Aorta (tissue), 5 donors: Measurements from ENCODE around the gene SLC4A8. TPM values are rescaled to one million over a fixed set of nuclear protein-coding genes. Genes with fewer than 3 reads are reported as not detected.
"Not testable (repeated sequence)": the region's sequence is repeated elsewhere in the genome, so short reads cannot be mapped to it uniquely, and the experiment has no call there.

Experiments used
- ATAC-seq: fragments of 200-7000 bp; cut with Tn5 transposase; one replicate; pipeline ENCODE4 v1.9.1; 2022; ENCODE audit warnings: moderate library complexity; ENCODE audit not compliant: low FRiP score
- DNase-seq, 2 donors: peaks; one replicate each; pipeline ENCODE4 v3.0.0-alpha.2; 2020
- H3K27ac ChIP-seq, 2 donors: one replicate each; pipeline ENCODE4 v1.5.1; 2013; ENCODE audit warnings: low read length in 2 of 2, mild to moderate bottlenecking in 2 of 2, moderate library complexity in 2 of 2, control low read depth in 1 of 2, inconsistent platforms in 1 of 2, low read depth in 1 of 2
- H3K27me3 ChIP-seq, 2 donors: one replicate each; pipeline ENCODE4 v1.6.1; 2013; ENCODE audit warnings: control low read depth in 1 of 2, low read length in 1 of 2, mild to moderate bottlenecking in 1 of 2, moderate library complexity in 1 of 2; ENCODE audit not compliant: insufficient read depth in 2 of 2, control insufficient read depth in 1 of 2
- H3K36me3 ChIP-seq, 2 donors: one replicate each; pipeline ENCODE4 v1.6.1; 2013; ENCODE audit warnings: control low read depth in 1 of 2, low read length in 1 of 2, mild to moderate bottlenecking in 1 of 2; ENCODE audit not compliant: insufficient read depth in 2 of 2, control insufficient read depth in 1 of 2
- H3K4me1 ChIP-seq, 2 donors: one replicate each; pipeline ENCODE4 v1.6.1; 2013; ENCODE audit warnings: low read length in 2 of 2, control low read depth in 1 of 2, mild to moderate bottlenecking in 1 of 2, moderate library complexity in 1 of 2; ENCODE audit not compliant: insufficient read depth in 2 of 2, control insufficient read depth in 1 of 2
- H3K4me3 ChIP-seq, 2 donors: one replicate each; pipeline ENCODE4 v1.5.1; 2013; ENCODE audit warnings: low read length in 2 of 2, control low read depth in 1 of 2, mild to moderate bottlenecking in 1 of 2
- H3K9me3 ChIP-seq: one replicate; pipeline ENCODE4 v1.6.1; 2013; ENCODE audit warnings: mild to moderate bottlenecking, low read length; ENCODE audit not compliant: control insufficient read depth
- WGBS, 2 donors: extraction: QIAGEN DNeasy Blood & Tissue Kit; methylation state at CpG; one replicate each; pipeline ENCODE4 v1.1.7; 2013; 5-methylcytosine and 5-hydroxymethylcytosine counted together
- intact Hi-C, 2 donors: fragments of 100-400 bp; cut with DNase I; formaldehyde crosslinking; loops; one replicate each; pipeline versions ENCODE4 v1.14.2 to v1.15.0; 2022
- polyA plus RNA-seq, 2 donors: library from polyadenylated mRNA; stranded (reverse); fragments of 200-250 nt; gene quantifications; one replicate each; pipeline ENCODE4 v1.2.3, GENCODE V29; 2013
- total RNA-seq, 2 donors: library from RNA; stranded (reverse); fragmentation: NEBNext Ultra II Directional; extraction: Animal tissue kit (Norgen Biotek cat#: 25700); gene quantifications; one replicate each; pipeline ENCODE4 v1.2.1, GENCODE V29; 2021
- donor health status: healthy with polysubstance abuse.
- donor health status: Bipolar disorder and iron deficiency.
- donor health status: DM: no; HTN: no; CAD: no.
- donor health status: DM: no; HTN: no; CAD: no.
- donor health status: DM: yes; HTN: yes; CAD: no.

Gene SLC4A8
- total and polyA plus RNA-seq, 4 donors: 0.36 to 6.1 (median 2.3) TPM

DNA sequence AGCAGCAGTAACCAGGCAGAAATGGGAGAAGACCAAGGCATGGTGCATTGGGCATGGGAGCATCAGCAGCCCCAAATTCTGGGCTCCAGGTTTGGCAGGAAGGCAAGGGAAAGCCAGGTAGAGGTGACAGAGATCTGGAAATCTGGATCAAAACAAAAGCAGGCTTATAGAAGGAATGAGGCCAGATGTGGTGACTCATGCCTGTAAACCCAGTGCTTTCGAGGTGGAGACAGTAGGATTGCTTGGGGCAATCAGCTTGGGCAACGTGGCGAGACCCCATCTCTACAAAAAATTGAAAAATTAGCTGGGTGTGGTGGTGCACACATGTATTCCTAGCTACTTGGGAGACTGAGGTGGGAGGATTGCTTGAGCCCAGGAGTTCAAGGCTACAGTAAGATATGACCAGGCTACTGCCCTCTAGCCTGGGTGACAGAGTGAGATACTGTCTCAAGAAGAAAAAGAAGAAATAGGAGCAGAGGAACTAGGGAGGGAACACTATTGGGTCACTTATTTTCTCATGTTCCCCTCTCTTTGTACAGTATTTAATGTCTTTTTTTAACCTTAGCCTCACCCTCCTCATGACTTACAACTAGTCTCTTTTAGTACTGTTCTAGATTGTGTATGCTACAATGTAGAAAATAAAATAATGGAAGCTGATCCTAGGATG is 25.1 kb downstream of the SLC4A8 start:
- H3K27ac ChIP-seq: no peak overlapping the region
- WGBS, 2 donors: 89 to 90% methylated on average over 3 of the region's 3 CpGs
- intact Hi-C loops: no loop called here
- H3K4me3 ChIP-seq: no peak overlapping the region
- H3K27me3 ChIP-seq: no peaks in the 10 kb centered on the region
- ATAC-seq (no peak), DNase-seq (no peak)
- no peaks in the 10 kb centered on the region for H3K4me1 ChIP-seq
- H3K36me3 ChIP-seq: no peaks in the 10 kb centered on the region
- no peaks in the 10 kb centered on the region for H3K9me3 ChIP-seq

DNA sequence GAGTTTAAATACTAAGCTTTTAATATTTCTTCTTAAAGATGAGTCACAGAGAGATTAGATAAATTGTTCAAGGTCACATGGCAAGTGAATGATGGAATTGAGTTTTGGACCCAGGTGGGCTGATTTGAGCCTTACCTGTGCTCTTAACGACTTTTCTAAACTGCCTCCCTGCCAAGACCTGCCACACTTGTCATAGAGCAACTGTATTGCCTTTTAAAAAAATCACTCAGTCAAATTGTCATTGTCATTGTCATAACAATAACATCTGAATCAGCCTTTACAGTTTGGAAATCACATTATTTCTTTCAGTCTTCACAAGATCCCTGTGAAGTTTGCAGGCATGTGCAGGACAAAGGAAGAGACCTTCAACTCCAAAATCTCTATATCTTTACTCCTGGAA is 25.7 kb downstream of the SLC4A8 start:
- ATAC-seq: no peak
- no peaks in the 10 kb centered on the region for H3K4me1 ChIP-seq
- no peaks in the 10 kb centered on the region for H3K27me3 ChIP-seq
- no peaks in the 10 kb centered on the region for H3K9me3 ChIP-seq
- WGBS, 2 donors: 68 to 87% methylated on average over 1 of the region's 1 CpG
- intact Hi-C loops: no loop called here
- H3K4me3 ChIP-seq: no peak overlapping the region
- no peak overlapping the region for H3K27ac ChIP-seq
- no peaks in the 10 kb centered on the region for H3K36me3 ChIP-seq
- DNase-seq: no peak

DNA sequence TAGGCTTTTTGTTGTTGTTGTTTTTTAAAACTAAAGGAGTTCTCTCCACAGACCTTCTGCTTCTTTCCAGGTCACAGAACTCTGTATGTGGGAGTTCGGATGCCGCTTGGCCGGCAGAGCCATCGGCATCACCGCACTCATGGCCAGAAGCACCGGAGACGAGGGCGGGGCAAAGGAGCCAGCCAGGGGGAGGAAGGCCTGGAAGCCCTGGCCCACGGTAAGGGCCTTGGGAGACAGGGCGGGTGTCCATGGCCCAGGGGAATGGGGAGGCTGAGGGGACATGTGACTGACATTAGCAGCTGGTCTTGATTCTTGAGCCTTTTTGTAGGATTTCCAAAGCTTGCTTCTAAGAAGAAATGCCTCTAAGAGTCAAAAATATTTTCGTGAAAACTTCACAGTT is 26.2 kb downstream of the SLC4A8 start:
- no peak for ATAC-seq
- H3K27me3 ChIP-seq: no peaks in the 10 kb centered on the region
- no peaks in the 10 kb centered on the region for H3K4me1 ChIP-seq
- 90 to 93% methylated on average over 11 of the region's 11 CpGs for WGBS, 2 donors
- H3K9me3 ChIP-seq: no peaks in the 10 kb centered on the region
- no peaks in the 10 kb centered on the region for H3K36me3 ChIP-seq
- intact Hi-C loops: no loop called here
- DNase-seq: no peak
- no peak overlapping the region for H3K27ac ChIP-seq
- no peak overlapping the region for H3K4me3 ChIP-seq

DNA sequence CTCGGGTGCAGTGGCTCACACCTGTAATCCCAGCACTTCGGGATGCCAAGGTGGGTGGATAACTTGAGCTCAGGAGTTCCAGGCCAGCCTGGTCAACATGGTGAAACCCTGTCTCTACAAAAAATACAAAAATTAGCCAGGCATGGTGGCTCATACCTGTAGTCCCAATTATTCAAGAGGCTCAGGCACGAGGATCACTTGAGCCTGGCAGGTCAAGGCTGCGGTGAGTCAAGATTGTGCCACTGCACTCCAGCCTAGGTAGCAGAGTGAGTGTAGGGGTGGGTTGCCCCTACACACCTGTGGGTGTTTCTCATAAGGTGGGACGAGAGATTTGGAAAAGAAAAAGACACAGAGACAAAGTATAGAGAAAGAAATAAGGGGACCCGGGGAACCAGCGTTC is 29.4 kb downstream of the SLC4A8 start:
- H3K27ac ChIP-seq, ATAC-seq, H3K36me3 ChIP-seq, DNase-seq, intact Hi-C loops, H3K4me3 ChIP-seq, H3K27me3 ChIP-seq, H3K9me3 ChIP-seq, H3K4me1 ChIP-seq: not testable (repeated sequence)
- 93 to 94% methylated on average over 5 to 7 of the region's 7 CpGs for WGBS, 2 donors

DNA sequence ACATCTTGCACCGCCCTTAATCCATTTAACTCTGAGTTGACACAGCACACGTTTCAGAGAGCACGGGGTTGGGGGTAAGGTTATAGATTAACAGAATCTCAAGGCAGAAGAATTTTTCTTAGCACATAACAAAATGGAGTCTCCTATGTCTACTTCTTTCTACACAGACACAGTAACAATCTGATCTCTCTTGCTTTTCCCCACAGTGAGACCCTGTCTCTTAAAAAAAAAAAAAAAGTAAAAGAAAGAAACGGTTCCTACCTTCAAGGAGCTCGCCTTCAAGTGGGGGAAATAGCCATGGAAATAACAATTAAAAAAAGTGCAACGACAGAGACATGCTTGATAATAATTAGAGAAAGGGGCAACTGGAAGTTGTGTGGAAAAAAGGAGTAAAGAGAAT is 30.4 kb downstream of the SLC4A8 start:
- H3K4me1 ChIP-seq, H3K4me3 ChIP-seq, H3K27me3 ChIP-seq, H3K36me3 ChIP-seq, intact Hi-C loops, H3K9me3 ChIP-seq, ATAC-seq, DNase-seq, H3K27ac ChIP-seq: not testable (repeated sequence)
- 80 to 81% methylated on average over 3 of the region's 6 CpGs for WGBS, 2 donors

DNA sequence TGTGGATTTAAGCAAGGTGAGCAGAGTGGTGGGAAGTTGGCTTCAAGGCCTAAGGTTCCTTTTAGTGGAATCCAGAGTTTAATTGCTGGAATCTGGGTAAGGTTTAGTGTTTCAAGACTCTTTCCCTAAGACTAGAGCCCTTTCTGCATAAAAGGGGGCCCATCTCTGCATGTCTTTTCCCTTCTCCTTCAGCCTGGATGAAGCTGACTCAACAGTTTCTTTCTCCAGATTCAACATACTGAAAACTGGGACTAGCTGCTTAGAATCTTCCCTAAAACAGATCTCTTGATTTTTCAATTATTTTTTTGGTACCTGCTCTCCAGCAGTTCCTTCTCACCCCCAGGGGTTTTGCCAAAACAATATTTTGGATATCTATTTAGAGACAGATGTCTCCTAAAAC is 34.0 kb downstream of the SLC4A8 start:
- no peak for ATAC-seq
- no peak for DNase-seq
- intact Hi-C loops: no loop called here
- Histone ChIP-seq H3K4me3 (no peak overlapping the region), H3K36me3 (no peaks in the 10 kb centered on the region), H3K27ac (no peak overlapping the region), H3K9me3 (no peaks in the 10 kb centered on the region), H3K4me1 (no peaks in the 10 kb centered on the region), H3K27me3 (no peaks in the 10 kb centered on the region)

DNA sequence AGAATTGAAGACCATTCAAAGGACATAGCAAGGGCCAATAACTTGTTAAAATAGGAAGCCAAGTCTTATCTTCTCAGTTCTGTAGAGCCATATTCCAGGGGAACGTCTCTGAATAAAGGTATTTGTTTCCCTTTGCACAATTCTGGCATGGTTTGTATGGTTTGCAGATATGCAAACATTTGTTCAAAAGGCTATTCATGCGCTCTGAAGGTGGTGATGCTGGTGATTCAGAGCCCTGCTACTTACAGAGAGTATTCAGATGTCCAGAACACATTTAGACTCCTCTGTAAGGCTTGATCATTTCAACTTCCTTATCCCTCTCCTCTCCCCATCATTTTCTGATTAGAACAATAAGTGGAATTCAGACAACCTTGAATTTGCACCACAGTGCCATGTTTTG is 35.9 kb downstream of the SLC4A8 start:
- DNase-seq (no peak), ATAC-seq (no peak)
- Histone ChIP-seq H3K27me3 (no peaks in the 10 kb centered on the region), H3K36me3 (no peaks in the 10 kb centered on the region), H3K4me1 (no peaks in the 10 kb centered on the region), H3K9me3 (no peaks in the 10 kb centered on the region), H3K27ac (no peak overlapping the region), H3K4me3 (no peak overlapping the region)
- 75 to 79% methylated on average over 2 of the region's 2 CpGs for WGBS, 2 donors
- intact Hi-C loops: no loop called here

DNA sequence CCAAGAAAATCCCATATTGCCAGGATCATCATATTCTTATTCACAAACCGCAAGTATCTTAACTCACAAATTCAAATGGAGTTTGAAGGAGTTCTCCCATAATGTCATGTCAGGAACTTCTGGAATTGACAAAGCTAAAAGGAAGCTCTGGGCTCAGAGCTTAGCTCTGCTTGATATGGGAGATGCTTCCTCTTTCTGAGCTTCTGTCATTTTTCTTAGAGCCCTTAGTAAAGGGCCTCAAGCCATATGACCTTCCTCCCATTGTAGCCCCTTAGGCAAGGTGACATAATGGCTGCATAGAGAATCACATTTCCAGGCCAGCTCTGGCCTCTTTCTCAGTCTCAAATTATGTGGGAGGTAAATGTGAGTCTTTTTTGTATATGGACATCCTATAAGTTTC is 40.9 kb downstream of the SLC4A8 start:
- Histone ChIP-seq H3K4me3 (no peak overlapping the region), H3K9me3 (no peaks in the 10 kb centered on the region), H3K36me3 (peaks cover 0 to 2% of the 10 kb centered on the region in 2 donors), H3K4me1 (no peaks in the 10 kb centered on the region), H3K27me3 (no peaks in the 10 kb centered on the region), H3K27ac (no peak overlapping the region)
- ATAC-seq (no peak), DNase-seq (no peak)
- intact Hi-C loops: no loop called here
- 94 to 100% methylated on average over 1 of the region's 1 CpG for WGBS, 2 donors

DNA sequence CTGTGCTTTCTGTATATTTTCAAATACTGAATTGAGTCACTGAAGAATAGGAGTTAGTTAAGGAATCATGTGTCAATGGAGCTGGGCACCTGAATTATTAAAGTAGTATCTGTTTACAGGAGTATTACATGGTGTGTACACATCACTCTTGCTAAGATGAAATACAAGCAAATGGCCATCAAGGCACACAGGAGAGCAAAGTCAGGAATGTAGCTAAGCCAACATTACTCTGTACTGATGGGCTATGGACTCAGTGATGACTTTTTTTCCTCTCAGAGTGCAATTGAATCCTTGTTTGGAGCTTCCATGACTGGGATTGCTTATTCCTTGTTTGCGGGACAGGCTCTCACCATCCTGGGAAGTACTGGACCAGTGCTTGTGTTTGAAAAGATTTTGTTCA is 45.5 kb downstream of the SLC4A8 start:
- no peaks in the 10 kb centered on the region for H3K9me3 ChIP-seq
- 96 to 100% methylated on average over 1 of the region's 1 CpG for WGBS, 2 donors

More for the DNA sequence above, 45.5 kb downstream of the SLC4A8 start:
- peaks cover 0 to 2% of the 10 kb centered on the region in 2 donors for H3K36me3 ChIP-seq
- ATAC-seq (no peak), DNase-seq (no peak)
- H3K4me3 ChIP-seq: no peak overlapping the region
- H3K4me1 ChIP-seq: no peaks in the 10 kb centered on the region
- intact Hi-C loops: no loop called here
- H3K27ac ChIP-seq: no peak overlapping the region
- H3K27me3 ChIP-seq: no peaks in the 10 kb centered on the region
